ENCODE results near the gene PDE4D. TPM values are rescaled to one million over a fixed set of nuclear protein-coding genes. Genes with fewer than 3 reads are reported as not detected.

The PDE4D gene
- total RNA-seq, 1 experiment from 2014 or later, result 3.3 TPM

DNA sequence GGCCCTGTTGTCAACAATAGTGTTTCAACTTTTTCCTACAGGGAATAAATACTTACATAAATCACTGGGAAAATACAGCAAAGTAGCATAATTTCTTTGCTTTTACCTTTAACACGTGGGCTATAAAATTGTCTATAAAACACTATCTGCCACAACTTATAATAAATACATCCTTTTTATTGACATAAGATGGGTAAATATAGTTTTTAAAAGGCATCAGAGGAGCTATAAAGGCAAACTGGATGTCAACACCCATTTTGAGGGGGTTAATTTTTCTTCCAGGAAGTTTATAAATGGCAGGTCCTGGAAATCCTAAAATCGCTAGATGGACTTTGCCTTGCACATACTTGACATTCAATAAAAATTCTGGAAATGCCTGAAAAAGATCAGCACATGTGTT, 358.0 kb downstream of the PDE4D start:
- ATAC-seq (no peak), DNase-seq (ENCODE audit: low spot score) (no peak)
- Mint-ChIP-seq H3K36me3 (peaks cover 3% of the 10 kb centered on the region; the same call in 1 of the 2 replicates), H3K27ac (no peak overlapping the region), H3K4me3 (no peak overlapping the region), H3K4me1 (peaks cover 17% of the 10 kb centered on the region), H3K27me3 (ENCODE audit: low read depth) (no peaks in the 10 kb centered on the region), H3K9me3 (peaks cover 8% of the 10 kb centered on the region)
- TF ChIP-seq ESRRA (CRISPR knock-in tag; IDR thresholded peaks at IDR 0.05; ENCODE audit: borderline replicate concordance), result no peak
- TF ChIP-seq, protein P1, sequence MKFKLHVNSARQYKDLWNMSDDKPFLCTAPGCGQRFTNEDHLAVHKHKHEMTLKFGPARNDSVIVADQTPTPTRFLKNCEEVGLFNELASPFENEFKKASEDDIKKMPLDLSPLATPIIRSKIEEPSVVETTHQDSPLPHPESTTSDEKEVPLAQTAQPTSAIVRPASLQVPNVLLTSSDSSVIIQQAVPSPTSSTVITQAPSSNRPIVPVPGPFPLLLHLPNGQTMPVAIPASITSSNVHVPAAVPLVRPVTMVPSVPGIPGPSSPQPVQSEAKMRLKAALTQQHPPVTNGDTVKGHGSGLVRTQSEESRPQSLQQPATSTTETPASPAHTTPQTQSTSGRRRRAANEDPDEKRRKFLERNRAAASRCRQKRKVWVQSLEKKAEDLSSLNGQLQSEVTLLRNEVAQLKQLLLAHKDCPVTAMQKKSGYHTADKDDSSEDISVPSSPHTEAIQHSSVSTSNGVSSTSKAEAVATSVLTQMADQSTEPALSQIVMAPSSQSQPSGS (CRISPR knock-in tag; IDR thresholded peaks at IDR 0.05; ENCODE audit: borderline replicate concordance, low read depth), result no peak
- no peak for TF ChIP-seq E2F1 (CRISPR knock-in tag; IDR thresholded peaks at IDR 0.05)
- no peak for TF ChIP-seq ZNF512 (CRISPR knock-in tag; IDR thresholded peaks at IDR 0.05; ENCODE audit: borderline replicate concordance)
- no peak for TF ChIP-seq AFF4 (CRISPR knock-in tag; IDR thresholded peaks at IDR 0.05; ENCODE audit: borderline replicate concordance)
- no peak for TF ChIP-seq ZNF263 (CRISPR knock-in tag; IDR thresholded peaks at IDR 0.05; ENCODE audit: low read depth)
- TF ChIP-seq, protein P2, sequence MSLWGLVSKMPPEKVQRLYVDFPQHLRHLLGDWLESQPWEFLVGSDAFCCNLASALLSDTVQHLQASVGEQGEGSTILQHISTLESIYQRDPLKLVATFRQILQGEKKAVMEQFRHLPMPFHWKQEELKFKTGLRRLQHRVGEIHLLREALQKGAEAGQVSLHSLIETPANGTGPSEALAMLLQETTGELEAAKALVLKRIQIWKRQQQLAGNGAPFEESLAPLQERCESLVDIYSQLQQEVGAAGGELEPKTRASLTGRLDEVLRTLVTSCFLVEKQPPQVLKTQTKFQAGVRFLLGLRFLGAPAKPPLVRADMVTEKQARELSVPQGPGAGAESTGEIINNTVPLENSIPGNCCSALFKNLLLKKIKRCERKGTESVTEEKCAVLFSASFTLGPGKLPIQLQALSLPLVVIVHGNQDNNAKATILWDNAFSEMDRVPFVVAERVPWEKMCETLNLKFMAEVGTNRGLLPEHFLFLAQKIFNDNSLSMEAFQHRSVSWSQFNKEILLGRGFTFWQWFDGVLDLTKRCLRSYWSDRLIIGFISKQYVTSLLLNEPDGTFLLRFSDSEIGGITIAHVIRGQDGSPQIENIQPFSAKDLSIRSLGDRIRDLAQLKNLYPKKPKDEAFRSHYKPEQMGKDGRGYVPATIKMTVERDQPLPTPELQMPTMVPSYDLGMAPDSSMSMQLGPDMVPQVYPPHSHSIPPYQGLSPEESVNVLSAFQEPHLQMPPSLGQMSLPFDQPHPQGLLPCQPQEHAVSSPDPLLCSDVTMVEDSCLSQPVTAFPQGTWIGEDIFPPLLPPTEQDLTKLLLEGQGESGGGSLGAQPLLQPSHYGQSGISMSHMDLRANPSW (CRISPR knock-in tag; conservative IDR thresholded peaks at IDR 0.05; ENCODE audit: low read depth), result no peak
- no peak for TF ChIP-seq IRF2 (CRISPR knock-in tag; IDR thresholded peaks at IDR 0.05; ENCODE audit: borderline replicate concordance, low read depth)
- TF ChIP-seq, protein P3, sequence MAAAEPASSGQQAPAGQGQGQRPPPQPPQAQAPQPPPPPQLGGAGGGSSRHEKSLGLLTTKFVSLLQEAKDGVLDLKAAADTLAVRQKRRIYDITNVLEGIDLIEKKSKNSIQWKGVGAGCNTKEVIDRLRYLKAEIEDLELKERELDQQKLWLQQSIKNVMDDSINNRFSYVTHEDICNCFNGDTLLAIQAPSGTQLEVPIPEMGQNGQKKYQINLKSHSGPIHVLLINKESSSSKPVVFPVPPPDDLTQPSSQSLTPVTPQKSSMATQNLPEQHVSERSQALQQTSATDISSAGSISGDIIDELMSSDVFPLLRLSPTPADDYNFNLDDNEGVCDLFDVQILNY (CRISPR knock-in tag; IDR thresholded peaks at IDR 0.05), result no peak
- no peak for TF ChIP-seq TCF7 (CRISPR knock-in tag; IDR thresholded peaks at IDR 0.05; ENCODE audit: low read depth)
- TF ChIP-seq OVOL2 (CRISPR knock-in tag; IDR thresholded peaks at IDR 0.05; ENCODE audit: borderline replicate concordance), result no peak
- ChIA-PET CTCF (no interaction called here), POLR2A (no interaction called here)

GRCh38 chr5:59533730-59534108, 359.8 kb downstream of the PDE4D start:
- Mint-ChIP-seq H3K4me3 (no peak overlapping the region), H3K27me3 (ENCODE audit: low read depth) (no peaks in the 10 kb centered on the region)
- CTCF ChIA-PET, result no interaction called here
- no peak for TF ChIP-seq FOXK1 (CRISPR knock-in tag; IDR thresholded peaks at IDR 0.05)
- TF ChIP-seq NR1H2 (CRISPR knock-in tag; IDR thresholded peaks at IDR 0.05), result no peak
- no peak for TF ChIP-seq FOXP1 (CRISPR knock-in tag; IDR thresholded peaks at IDR 0.05; ENCODE audit: borderline replicate concordance)
- TF ChIP-seq ZMAT4 (CRISPR knock-in tag; IDR thresholded peaks at IDR 0.05), result no peak
- no peak for TF ChIP-seq PRRX2 (CRISPR knock-in tag; IDR thresholded peaks at IDR 0.05)
- TF ChIP-seq ZNF425 (CRISPR knock-in tag; conservative IDR thresholded peaks at IDR 0.05), result no peak
- no peak for TF ChIP-seq ZNF121 (CRISPR knock-in tag; IDR thresholded peaks at IDR 0.05)
- no peak for TF ChIP-seq CREM (CRISPR knock-in tag; IDR thresholded peaks at IDR 0.05)
- no peak for TF ChIP-seq ZNF219 (CRISPR knock-in tag; IDR thresholded peaks at IDR 0.05; ENCODE audit: borderline replicate concordance)

More at GRCh38 chr5:59533730-59534108, 359.8 kb downstream of the PDE4D start:
- peaks cover 17% of the 10 kb centered on the region for H3K4me1 Mint-ChIP-seq
- DNase-seq (ENCODE audit: low spot score) (no peak), ATAC-seq (no peak)
- H3K9me3 Mint-ChIP-seq, result peaks cover 8% of the 10 kb centered on the region
- H3K27ac Mint-ChIP-seq, result no peak overlapping the region
- POLR2A ChIA-PET, result no interaction called here
- H3K36me3 Mint-ChIP-seq, result peaks cover 3% of the 10 kb centered on the region; the same call in 1 of the 2 replicates
